GM18508 (cell line): ENCODE results near the gene SHANK2.

Experiments
- ATAC-seq: cut with Tn5 transposase; IDR thresholded peaks from one replicate; pipeline ENCODE4 v1.9.1; 2021; ENCODE audit warnings: moderate number of reproducible peaks; ENCODE audit not compliant: insufficient read depth, unreplicated experiment

The SHANK2 gene

DNA sequence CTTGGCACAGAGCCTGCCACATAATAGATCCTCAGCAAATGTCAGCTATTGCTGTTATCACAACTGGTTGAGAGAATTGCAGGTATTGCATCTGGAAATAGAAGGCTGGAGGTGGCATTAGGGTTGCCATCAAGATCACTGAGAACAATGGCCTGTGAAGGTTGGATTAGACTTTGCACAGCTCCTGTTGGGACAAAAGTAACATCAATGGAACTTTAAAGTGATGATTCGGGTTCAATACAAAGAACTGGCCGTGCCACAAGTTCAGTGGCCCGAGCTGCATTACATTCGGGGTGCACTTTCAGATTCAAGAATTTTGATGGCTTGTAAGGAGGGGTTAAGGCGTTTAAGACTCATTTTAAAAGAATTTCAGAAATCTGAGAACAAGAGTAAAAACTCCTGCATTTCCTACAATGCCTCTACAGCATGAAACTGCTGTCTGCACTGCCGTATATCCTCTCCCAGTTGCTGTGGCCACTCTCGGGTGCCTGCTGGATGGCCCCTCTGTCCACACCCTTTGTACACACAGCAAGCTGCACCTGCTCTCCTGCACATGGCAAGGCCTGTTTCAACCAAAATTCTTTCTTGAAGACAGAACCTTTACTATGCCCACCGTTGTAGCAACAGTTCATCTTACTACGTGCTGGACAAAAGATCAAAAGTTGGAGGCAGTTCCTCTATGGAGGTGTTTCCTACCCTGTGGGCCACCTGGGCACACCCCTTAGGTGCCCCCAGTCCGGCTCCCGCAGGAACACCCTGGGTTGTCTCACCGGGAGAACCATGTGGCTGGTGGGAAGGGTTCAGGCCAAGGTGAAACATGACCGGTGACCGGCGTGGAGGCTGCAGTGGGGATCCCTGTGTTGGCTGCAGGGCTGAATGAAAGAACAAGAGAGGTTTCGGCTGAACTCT is 17.5 kb upstream of the SHANK2 start:
- ATAC-seq = no peak

DNA sequence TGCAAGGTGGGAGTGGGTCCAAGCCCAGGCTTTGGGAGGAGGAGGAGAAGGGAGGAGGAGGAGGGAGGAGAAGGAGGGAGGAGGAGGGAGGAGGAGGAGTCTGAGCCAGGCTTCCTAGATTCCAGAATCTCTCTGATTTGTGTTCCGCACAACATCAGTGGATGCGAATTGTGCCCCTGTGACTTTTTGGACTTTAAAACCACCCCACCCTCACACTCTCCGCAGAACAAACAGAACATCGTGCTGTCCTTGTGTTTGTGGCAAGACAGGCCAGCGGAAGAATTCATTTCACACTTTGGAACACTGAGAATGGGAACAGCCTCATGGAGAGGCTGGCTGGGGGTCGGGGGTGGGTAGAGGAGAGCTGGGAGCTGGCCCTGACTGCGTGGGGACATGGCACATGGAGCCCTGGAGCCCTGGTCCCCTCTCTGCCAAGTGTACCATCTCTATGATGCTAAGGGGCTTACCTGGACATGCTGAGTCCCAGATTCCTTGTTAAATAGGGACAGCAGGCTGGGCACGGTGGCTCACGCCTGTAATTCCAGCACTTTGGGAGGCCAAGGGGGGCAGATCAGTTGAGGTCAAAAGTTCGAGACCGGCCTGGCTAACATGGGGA is 16.4 kb upstream of the SHANK2 start:
- no peak for ATAC-seq

DNA sequence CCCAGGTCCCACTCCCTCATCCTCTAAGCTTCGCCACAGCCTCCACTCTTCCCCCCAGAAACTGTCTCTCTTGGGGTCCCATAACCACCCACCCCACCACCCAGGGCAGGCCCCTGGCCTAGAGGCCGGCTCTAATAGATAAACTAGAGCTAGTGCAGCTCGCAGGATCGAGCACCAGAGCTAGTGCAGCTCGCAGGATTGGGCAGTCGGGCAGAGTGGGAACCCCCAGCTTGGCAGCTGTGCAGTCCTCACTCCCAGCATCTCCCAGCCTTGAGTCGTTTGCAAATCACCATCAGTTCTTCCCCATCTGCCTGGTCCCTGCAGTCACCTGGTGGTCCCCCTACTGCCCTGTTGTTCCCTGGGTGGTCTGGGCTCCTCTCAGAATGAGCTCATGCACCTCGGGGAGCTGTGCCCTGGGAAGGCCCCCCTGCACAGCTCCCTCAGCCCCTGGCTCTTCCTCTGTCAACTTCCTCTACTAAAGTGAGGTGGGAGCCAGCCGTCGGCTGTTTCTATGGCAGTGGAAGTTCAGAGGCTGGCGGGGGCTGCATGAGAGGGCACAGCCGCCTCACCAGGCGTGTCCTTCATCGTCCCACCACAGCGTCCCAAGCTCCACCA is 15.5 kb upstream of the SHANK2 start:
- ATAC-seq = no peak

DNA sequence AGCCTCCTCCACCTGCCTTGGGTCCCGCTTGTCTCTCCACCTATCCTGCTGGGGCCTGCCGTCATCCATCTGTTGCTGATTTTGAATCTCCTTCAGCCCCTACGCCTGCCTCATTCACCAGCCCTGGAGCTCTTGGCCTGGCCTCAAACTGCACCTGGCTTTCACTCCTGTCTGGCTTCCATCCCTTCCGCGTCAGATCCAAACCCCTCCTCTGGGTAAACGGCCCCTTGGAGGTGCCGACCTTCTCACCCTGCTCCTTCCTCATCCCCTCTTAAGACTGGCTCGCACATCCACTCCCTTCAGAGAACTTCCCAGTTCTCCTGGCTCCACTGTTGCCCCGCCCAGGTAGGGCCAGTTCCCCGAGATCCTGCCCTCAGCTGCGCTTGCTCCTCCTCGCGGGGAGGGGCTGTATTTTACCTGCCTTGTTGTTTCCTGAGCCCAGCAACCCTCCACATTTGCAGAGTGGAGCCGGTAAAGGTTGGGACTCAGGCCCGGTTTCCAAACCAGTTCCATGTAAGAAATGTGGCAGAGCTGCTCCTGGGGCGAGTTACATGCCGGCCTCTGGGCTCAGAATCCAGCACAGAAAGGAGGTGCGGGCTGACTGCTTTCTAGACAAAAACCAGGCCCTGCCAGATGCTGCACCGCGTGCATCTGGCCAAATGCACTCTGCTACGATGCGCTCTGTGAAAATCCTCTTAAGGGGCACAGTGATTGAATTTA is 13.9 kb upstream of the SHANK2 start:
- ATAC-seq = no peak

DNA sequence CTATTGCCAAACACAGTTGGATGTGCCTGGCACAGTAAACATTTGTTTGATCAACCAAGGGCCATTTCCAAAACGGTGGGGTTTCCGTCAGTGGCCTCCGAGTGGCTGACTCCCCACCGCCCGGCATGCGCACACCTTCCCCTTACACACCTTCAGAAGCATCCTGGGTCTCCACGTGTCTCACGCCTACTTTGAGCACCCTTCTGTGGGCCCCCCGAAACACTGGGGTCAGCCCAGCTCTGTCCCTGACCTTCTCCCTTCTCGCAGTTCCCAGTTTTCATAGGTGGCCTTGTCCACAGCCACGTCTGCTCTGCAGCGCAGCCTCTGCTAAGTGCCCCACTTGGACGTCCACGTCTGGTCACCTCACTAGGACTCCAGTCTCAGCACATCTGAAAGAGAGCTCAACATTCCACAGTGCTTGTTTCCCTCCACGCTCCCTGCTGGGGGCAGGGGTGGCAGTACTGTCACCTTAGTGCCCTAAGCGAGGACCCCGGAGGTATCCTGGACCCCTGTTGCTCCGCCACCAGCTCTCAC is 13.2 kb upstream of the SHANK2 start:
- ATAC-seq = no peak

DNA sequence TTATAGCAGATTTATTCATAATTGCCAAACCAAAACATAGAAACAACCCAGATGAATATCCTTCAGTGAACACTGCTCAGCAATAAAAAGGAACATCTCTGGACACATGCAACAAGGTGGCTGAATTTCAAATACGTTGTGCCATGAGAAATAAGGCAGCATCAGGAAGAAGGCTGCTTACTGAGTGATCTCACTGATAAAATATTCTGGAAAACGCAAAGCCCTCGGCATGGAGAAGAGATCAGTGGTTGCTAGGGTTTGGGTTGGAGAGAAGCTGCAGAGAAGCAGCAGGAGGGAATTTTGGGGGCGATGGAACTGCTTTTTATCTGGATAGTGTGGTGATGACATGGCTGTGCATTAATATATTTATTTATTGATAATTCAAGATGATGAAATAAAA is 11.0 kb upstream of the SHANK2 start:
- ATAC-seq = no peak

DNA sequence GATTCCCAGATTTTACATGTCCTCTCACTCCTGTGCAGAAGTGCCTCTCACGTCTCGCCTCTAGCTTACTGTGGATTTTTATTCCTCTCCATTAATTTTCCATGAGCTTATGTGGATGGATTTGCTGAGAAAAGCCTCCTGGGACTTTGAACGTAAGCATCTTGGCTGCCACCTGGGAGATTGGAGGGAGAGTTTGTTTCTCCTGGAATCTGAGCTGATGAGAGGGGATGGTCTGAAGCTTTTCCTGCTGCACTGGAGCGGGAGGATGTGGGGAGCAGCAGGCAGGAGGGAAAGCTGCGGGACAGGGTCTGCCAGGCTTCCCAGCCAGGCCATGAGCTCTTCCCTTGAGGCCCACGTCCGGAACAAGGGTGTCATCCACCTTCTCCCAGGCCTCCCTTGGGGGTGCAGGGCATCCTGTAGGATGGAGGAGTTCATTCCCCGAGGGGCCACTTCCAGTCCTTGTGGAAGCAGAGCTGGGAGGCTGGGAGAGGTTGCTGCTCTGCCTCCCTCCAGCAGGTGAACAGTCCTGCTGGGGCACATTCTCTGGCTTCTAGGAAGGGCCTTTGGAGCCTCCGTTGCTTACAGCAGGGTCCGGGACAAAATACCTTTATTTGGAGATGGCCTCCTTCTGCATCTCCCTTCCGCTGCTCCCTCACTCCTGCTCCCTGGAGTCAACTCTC is 3.6 kb upstream of the SHANK2 start:
- ATAC-seq = no peak

DNA sequence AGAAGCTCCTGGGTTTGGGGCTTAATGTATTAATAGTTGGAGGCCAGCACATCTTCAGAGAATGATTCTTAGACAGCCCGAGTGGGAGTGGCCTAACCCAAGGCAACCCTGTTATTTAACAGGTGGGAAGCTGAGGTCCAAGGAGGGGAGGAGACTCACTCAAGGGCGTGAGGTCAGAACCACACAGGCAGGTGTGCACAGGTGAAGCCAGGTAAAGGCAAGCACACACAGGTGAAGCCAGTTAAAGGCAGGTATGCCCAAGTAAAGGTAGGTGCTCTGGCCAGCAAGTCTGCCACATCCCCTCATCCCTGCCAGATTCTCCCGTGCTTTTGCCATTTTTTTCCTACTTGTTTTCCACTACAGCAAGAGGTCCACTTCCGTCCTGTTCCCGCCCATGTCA is 2.9 kb upstream of the SHANK2 start:
- ATAC-seq = no peak

DNA sequence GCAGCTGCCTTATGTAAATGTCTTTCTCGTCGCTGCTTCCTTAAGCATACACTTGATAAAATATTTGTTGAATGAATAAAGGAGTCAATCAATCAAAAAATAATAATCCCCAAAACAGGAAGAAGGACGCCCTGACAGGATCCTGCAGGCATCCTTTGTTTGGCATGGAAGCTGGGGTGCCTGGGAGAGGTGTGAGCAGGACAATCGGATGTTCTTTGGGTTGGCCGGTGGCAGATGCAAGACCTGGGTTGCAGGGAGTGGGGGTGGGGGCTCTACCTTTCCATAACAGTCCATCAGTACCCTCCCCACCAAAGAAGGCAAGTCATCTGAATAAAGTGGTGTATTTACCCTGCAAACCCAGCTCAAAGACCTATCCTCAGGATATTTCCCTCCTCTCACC is 1.4 kb upstream of the SHANK2 start:
- no peak for ATAC-seq

DNA sequence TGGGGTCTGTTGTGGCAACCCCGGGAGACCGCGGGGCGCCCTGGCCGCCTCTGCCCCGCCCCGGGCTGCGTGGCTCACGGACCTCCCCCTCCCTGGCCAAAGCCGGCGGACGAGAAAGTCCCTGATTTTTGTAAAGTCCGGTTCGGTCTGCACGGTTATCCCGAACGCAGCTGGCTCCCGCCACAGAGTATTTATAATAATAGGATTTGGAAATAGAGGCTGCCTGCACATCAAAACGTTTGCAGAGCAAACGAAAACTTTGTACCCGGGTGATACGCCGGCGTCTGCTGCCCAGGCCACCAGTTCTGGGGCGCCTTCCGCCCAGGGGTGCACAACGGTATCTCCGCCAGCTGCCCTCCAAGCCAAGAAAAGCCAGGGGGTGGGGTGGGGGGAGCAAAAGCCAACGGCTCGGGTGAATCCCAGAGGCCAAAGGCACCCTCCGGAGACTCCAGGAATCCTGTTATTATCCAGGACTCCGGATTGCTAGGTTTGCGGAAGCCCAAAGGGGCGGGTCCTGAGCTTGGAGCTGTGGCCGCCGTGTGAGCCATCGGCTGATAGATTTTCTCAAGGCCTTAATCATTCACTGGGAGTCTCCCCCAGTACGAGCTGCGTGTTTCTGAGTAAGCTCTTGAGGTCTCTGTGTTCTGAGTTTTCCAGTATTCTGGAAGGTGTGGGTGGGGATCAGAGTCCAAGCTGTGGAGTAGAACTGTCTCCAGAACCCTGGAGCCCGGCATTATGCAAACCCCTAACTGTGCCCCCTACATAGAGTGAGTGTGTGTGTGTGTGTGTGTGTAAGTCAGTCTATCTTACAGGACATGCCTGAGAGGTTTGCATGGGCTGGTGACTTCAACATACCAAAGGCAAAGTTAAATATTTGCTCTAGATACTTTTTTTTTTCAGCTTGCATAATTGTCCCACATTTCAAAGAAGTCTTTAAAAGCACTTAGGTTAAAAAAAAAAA is 673 bp upstream of the SHANK2 start:
- no peak for ATAC-seq

DNA sequence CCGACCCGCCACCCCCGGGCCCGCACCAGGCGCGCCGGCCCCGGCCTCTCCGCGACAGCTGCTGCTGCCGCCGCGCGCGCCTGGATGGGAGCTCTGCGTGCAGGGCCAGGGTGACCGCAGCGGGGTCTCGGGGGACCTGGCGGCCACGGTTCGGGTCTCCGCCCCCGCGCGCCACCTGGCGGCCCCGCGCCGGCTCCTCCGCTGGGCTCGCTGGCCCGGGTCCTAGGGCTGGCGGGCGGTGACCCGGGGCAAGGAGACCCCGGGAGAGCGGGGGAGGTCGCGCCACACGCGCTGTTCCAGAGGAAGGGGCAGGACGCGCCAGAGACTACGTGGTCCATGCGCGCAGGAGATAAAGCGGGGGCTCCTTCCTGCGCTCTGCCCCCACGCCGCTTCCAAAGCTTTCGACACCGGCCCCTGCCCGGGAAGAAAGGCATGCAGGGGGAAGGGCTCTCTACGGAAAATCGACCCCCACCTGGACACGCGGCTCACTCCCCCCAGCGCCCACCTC is 562 bp downstream of the SHANK2 start:
- no peak for ATAC-seq

DNA sequence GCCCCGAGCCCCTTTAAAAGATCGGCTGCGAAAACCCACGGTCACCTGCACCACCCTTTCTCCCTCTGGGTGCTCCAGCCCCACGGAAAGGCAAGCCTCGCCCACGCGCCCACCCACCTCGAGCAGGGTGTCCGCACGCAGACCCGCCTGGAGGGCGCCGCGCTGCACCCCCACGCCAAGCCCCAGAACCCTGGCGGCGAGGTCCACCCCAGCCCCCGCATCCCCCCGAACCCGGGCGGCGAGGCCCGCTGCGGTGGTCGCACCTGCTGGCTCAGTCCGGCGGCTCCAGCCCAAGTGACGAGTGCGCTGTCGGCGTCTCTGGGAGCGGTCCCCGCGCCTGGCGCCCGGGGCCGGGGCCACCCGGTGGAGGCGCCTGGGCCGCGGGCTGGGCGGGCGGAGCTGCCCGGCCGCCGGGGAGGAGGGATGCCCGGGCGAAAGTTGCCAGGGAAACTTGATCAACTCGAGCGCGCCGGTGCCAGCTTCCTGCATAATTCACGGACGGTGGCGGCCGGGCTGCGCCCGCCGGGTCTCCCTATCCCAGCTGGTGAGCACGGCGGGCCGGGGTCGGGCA is 1.1 kb downstream of the SHANK2 start:
- ATAC-seq = no peak

DNA sequence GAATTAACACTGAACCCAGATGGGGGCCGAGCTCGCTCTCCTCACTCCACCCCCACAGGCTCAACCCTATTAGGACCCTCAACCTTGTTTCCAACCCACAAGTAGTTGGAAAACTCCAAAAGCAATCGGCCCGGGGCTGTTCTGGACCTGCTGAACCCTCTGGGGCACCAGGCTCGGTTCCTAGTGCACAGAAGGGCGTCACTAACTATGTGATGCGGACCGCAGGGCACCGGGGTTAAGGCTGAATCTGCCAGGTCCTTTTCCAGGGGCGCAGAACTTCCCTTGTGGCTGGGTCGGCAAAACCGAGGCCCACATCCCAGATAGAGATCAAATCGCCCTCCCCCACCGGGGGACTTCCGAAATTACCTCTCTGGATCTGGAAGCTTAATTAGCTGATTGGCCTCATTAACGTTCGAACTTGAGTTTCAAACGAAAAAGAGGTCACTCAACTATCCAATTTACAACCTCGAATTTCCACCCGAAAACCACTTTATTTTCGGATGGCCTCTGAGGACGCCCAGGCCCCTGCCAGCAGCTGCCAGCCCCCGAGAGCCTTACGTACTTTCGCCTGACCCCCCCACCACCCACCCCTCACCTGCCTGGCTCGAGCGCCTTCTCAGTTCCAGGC is 1.7 kb downstream of the SHANK2 start:
- ATAC-seq = no peak

DNA sequence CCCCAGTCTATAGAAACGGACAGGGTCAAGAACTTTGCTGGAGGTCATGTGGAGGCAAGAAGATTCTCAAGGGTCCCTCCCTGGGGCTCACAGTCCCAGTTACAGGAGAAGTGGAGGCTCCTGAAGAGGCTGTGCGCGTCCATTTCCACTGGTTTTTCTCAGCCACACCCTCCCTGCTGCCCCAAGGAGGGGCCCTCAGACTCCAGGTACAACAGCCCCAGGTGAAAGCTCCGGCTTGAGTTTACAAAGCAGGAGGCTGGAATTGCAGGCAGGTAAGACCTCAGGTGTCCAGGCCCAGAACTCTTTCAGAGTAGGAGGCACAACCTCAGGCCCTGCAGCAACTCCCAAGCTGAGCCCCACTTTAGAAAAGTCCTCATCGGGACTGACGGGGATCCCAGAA is 3.1 kb downstream of the SHANK2 start:
- ATAC-seq = no peak

DNA sequence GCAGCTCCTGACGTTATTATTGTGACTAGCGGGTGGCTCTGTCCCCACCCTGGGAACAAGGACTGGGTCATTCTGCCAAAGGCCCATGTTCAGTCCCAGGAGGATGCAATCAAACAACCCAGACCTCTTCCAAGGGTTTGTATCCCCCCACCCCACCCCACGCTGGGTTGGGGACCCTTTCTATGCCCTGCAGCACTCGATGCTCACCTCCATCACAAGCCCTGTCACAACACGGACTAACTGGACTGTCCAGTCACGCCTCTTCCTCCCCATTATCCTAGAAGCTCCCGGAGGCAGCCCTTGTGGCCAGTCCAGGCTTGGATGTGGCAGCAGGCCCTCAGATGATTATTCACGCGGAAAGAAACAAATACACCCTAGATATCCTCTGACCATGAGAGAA is 3.7 kb downstream of the SHANK2 start:
- no peak for ATAC-seq

DNA sequence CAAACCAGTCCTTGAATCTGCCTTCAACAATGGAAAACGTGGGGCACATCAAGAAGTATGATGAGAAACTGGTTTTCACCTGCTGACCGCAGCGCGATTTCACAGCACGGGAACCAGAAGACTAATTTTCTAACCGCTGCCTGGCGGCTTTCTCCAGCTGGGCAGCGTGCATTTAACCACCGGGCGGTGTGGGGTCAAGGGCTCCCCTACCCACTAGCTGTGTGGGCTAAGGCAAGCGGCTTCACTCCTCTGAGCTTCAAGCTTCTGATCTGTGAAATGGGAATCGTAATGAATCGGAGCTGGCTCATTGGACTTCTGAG is 4.2 kb downstream of the SHANK2 start:
- ATAC-seq = no peak

DNA sequence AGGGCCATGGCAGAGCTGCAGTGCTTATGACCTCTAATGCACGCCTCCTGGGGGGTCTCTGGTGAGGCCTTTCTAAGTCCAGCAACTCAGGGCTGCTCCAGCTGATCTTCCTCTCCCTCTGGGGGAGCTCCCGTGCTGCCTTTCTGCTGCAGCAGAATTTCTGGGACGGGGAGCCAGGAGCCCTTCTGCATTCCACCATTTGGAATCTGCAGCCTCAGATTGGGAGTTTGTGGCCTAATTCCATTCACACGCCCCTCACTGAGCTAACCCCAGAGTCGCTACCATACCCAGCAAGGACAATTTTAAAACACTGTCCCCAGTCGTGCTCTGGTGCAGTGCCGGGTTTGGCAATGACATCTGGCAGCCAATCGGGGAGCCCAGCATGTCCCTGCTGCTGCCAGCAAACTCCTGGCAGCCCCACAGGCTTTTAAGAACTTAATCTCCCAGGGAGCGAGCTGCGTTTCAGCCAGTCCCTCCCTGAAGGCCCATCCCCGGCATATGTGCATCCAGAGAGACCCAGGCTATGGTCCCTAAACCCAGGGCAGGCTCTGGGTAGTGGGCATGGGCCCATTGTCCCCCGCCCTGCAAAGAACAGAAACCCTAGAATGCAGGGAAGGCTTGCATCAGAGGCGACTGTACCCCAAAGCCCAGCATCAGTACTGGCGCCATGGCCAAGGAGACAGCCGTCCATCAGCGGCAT is 4.7 kb downstream of the SHANK2 start:
- no peak for ATAC-seq

DNA sequence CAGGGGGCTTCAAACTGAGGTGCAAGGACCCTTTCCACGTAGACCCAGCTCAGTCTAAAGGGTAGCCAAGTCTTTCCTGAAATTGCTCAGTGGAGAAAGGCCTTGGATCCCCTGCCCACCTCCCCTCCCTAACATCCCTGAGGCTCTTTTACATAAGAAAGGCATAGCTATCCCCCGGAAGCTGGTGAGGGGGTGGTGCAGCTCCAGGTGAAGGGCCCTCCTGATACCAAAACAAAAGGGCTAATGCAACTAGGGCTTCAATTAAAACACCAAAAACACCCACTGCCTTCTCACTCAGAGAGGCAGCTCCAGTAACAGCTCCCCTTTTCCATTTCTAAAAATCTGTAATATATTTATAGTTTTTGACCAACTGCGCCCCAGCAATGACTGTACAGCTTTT is 5.8 kb downstream of the SHANK2 start:
- ATAC-seq = no peak
